OCI-LY7 (cell line): ENCODE results near the gene LRIG1. TPM values are rescaled to one million over a fixed set of nuclear protein-coding genes. Genes with fewer than 3 reads are reported as not detected.

Source experiments
- BruUV-seq: library from RNA; stranded (reverse); fragments of 400-500 nt; replicated peaks from 2 replicates; lab custom pipeline; 2021; lab: Mats Ljungman, UMichigan
- CTCF ChIA-PET: fragments of 300-600 bp; sonication (Branson Sonifier 250); formaldehyde crosslinking; loops from one replicate; lab custom pipeline; 2022; ENCODE audit warnings: antibody characterized with exemption; ENCODE audit not compliant: unreplicated experiment; lab: Charles Lee
- POLR2A ChIA-PET: fragments of 300-600 bp; sonication (Branson Sonifier 250); formaldehyde crosslinking; loops from one replicate; lab custom pipeline; 2022; ENCODE audit warnings: antibody characterized with exemption; lab: Charles Lee
- DNase-seq: peaks from one replicate; pipeline ENCODE4 v3.0.0-alpha.2; 2015; ENCODE audit warnings: low spot score
- H2AFZ ChIP-seq: fragments of 200-600 bp; sonication (generic), shearing (Covaris generic); 2 replicates; pipeline ENCODE4 v1.6.1; 2014; ENCODE audit warnings: mild to moderate bottlenecking, antibody characterized with exemption, low read length, moderate library complexity
- H3K27ac ChIP-seq: fragments of 200-600 bp; sonication (generic); 2 replicates; pipeline ENCODE4 v1.5.1; 2014; ENCODE audit warnings: mixed run types, low read depth, mild to moderate bottlenecking, moderate library complexity, low read length, inconsistent platforms; ENCODE audit not compliant: poor library complexity, severe bottlenecking
- H3K36me3 ChIP-seq: fragments of 200-600 bp; sonication (generic); 2 replicates; pipeline ENCODE4 v1.6.1; 2014; ENCODE audit warnings: mild to moderate bottlenecking, antibody characterized with exemption, low read length, moderate library complexity, mixed read lengths; ENCODE audit not compliant: insufficient read depth
- H3K4me1 ChIP-seq: fragments of 200-600 bp; sonication (generic); 2 replicates; pipeline ENCODE4 v1.5.1; 2014; ENCODE audit warnings: mild to moderate bottlenecking, low read length; ENCODE audit not compliant: insufficient read depth, poor library complexity, severe bottlenecking
- H3K4me2 ChIP-seq: fragments of 200-600 bp; sonication (generic); 2 replicates; pipeline ENCODE4 v1.6.1; 2014; ENCODE audit warnings: mild to moderate bottlenecking, low read length
- H3K4me3 ChIP-seq: fragments of 200-600 bp; sonication (generic); 2 replicates; pipeline ENCODE4 v1.5.1; 2014; ENCODE audit warnings: mild to moderate bottlenecking, low read depth, low read length; ENCODE audit not compliant: poor library complexity, severe bottlenecking
- H3K79me2 ChIP-seq: fragments of 200-600 bp; sonication (generic); 2 replicates; pipeline ENCODE4 v1.6.1; 2016; ENCODE audit warnings: low read depth, mild to moderate bottlenecking, low read length, moderate library complexity, mixed read lengths; ENCODE audit not compliant: insufficient read depth
- H3K9me2 ChIP-seq: fragments of 200-600 bp; sonication (generic); 2 replicates; pipeline ENCODE4 v1.6.1; 2016; ENCODE audit warnings: mild to moderate bottlenecking, low read length, mixed read lengths; ENCODE audit not compliant: insufficient read depth
- H3K9me3 ChIP-seq: fragments of 200-600 bp; sonication (generic); 2 replicates; pipeline ENCODE4 v1.6.1; 2014; ENCODE audit warnings: mild to moderate bottlenecking, mixed run types, low read length, mixed read lengths
- H4K20me1 ChIP-seq: fragments of 200-600 bp; sonication (generic); 2 replicates; pipeline ENCODE4 v1.6.1; 2014; ENCODE audit warnings: mild to moderate bottlenecking, antibody characterized with exemption, low read length, moderate library complexity, mixed read lengths; ENCODE audit not compliant: insufficient read depth
- EZH2phosphoT487 ChIP-seq: fragments of 200-600 bp; sonication (generic); IDR thresholded peaks from 2 replicates; pipeline ENCODE4 v1.6.1; 2018; ENCODE audit warnings: low read depth, borderline replicate concordance, mild to moderate bottlenecking, mixed run types, antibody characterized with exemption, low read length, moderate library complexity, mixed read lengths
- intact Hi-C: fragments of 100-400 bp; cut with micrococcal nuclease; formaldehyde crosslinking; loops from one replicate; pipeline ENCODE4 v1.10.0; 2022; ENCODE audit not compliant: unreplicated experiment
- total RNA-seq, 2 experiments: library from RNA; depleted of rRNA in 1 of 2; stranded (reverse); fragments of >200 nt in 1 of 2; shearing (Covaris generic) in 1 of 2; gene quantifications; 2 replicates each; pipeline ENCODE4 v1.2.3, GENCODE V29; 2014 to 2022
- TF ChIP-seq, protein P1 (sequence below): fragments of 200-600 bp; sonication (generic); conservative IDR thresholded peaks from 2 replicates; pipeline ENCODE4 v1.5.1; 2014; ENCODE audit warnings: mild to moderate bottlenecking, antibody characterized with exemption, low read length, moderate library complexity, mixed read lengths

Gene LRIG1
- total RNA-seq, 2 experiments from 2014 or later: 84.2 to 115 TPM

- no peak for TF ChIP-seq EZH2phosphoT487
- TF ChIP-seq, protein P1, sequence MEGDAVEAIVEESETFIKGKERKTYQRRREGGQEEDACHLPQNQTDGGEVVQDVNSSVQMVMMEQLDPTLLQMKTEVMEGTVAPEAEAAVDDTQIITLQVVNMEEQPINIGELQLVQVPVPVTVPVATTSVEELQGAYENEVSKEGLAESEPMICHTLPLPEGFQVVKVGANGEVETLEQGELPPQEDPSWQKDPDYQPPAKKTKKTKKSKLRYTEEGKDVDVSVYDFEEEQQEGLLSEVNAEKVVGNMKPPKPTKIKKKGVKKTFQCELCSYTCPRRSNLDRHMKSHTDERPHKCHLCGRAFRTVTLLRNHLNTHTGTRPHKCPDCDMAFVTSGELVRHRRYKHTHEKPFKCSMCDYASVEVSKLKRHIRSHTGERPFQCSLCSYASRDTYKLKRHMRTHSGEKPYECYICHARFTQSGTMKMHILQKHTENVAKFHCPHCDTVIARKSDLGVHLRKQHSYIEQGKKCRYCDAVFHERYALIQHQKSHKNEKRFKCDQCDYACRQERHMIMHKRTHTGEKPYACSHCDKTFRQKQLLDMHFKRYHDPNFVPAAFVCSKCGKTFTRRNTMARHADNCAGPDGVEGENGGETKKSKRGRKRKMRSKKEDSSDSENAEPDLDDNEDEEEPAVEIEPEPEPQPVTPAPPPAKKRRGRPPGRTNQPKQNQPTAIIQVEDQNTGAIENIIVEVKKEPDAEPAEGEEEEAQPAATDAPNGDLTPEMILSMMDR: no peak
- intact Hi-C loops: no loop called here
- Histone ChIP-seq H3K4me2 (peak overlapping the region; percentile 70), H4K20me1 (peaks cover 69% of the 10 kb centered on the region), H3K9me3 (peaks cover 15% of the 10 kb centered on the region; the same call in 1 of the 2 replicates), H3K36me3 (peaks cover 68% of the 10 kb centered on the region), H3K4me1 (peaks cover 100% of the 10 kb centered on the region), H3K9me2 (no peaks in the 10 kb centered on the region), H3K4me3 (peak overlapping the region; percentile 54), H2AFZ (no peak overlapping the region), H3K27ac (peak overlapping the region; percentile 40), H3K79me2 (peaks cover 100% of the 10 kb centered on the region)
- ChIA-PET CTCF (interaction anchor here (1.3 kb wide), 1 partner anchor 73 kb away, joined by 5 read pairs; no protein-coding TSS in a partner anchor), POLR2A (interaction anchor here (0.6 to 7.0 kb wide), 7 partner anchors 7 to 495 kb away, joined by 3 to 100 read pairs (median 9); no protein-coding TSS in a partner anchor)
- no peak for DNase-seq
- BruUV-seq: no TSS peak
These were observed 19.5 kb downstream of the LRIG1 start for GRCh38 chr3:66481071-66482017.

DNA sequence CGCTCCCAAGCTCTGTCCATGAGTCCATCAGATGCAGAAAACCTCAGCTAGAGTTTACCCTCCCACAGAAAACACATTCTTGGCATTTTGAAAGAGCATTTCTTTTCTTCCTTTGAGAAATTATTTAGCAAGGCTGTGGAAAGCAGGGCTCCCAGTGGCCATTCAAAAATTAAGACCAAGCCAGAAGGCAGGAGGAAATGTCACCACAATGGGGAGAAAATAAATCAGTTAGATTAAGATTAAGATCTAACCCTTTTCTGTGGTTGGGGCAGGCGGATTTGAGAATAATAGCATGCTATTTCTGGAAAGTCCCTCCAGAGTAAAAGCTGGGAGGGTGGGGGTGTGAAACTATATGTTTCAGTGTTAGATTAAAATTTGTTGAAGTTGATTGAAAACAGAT, 20.2 kb downstream of the LRIG1 start:
- peaks cover 100% of the 10 kb centered on the region for H3K79me2 ChIP-seq
- peak; percentile 52 for DNase-seq
- peaks cover 100% of the 10 kb centered on the region for H3K4me1 ChIP-seq
- peaks cover 68% of the 10 kb centered on the region for H4K20me1 ChIP-seq
- peaks cover 62% of the 10 kb centered on the region for H3K36me3 ChIP-seq
- intact Hi-C loops: no loop called here
- BruUV-seq: no TSS peak
- H3K27ac ChIP-seq: peak overlapping the region; percentile 40
- no peak overlapping the region for H2AFZ ChIP-seq
- peaks cover 15% of the 10 kb centered on the region; the same call in 1 of the 2 replicates for H3K9me3 ChIP-seq
- TF ChIP-seq, protein P1: no peak
- no peak for TF ChIP-seq EZH2phosphoT487
- peak overlapping the region; percentile 54 for H3K4me3 ChIP-seq
- H3K4me2 ChIP-seq: peak overlapping the region; percentile 70
- CTCF ChIA-PET: interaction anchor here (1.3 kb wide), 1 partner anchor 73 kb away, joined by 5 read pairs; no protein-coding TSS in a partner anchor
- POLR2A ChIA-PET: interaction anchor here (0.6 to 7.0 kb wide), 7 partner anchors 10 to 494 kb away, joined by 3 to 100 read pairs (median 4); no protein-coding TSS in a partner anchor
- no peaks in the 10 kb centered on the region for H3K9me2 ChIP-seq
